HL-60 (cell line): ENCODE measurements around the gene RAP1A.
"Not testable (repeated sequence)": the region's sequence is repeated elsewhere in the genome, so short reads cannot be mapped to it uniquely, and the experiment has no call there.

ENCODE experiments used
- DNase-seq, 2 experiments: peaks; one replicate each; pipeline ENCODE4 v3.0.0-alpha.2; 2010 to 2020; ENCODE audit warnings: low read depth in 1 of 2, low spot score in 1 of 2
- H3K27ac ChIP-seq: fragments of 250-450 bp; sonication (Bioruptor Pico); replicated peaks from 2 replicates; pipeline ENCODE4 v1.5.1; 2020; ENCODE audit warnings: mild to moderate bottlenecking, moderate library complexity
- H3K27me3 ChIP-seq: fragments of 250-450 bp; sonication (Bioruptor Pico); 2 replicates; pipeline ENCODE4 v1.5.1; 2021; ENCODE audit warnings: mild to moderate bottlenecking, moderate library complexity; ENCODE audit not compliant: insufficient read depth, poor library complexity, severe bottlenecking
- H3K4me3 ChIP-seq: replicated peaks from 2 replicates; pipeline ENCODE4 v1.5.1; 2011; ENCODE audit warnings: mild to moderate bottlenecking, control low read depth, low read length; ENCODE audit not compliant: insufficient read depth
- GABPA ChIP-seq: IDR thresholded peaks from 2 replicates; pipeline ENCODE4 v1.6.1; 2012; ENCODE audit warnings: low read depth
- POLR2AphosphoS5 ChIP-seq: IDR thresholded peaks from 2 replicates; pipeline ENCODE4 v1.6.1; 2012; ENCODE audit warnings: low read depth
- SPI1 ChIP-seq: IDR thresholded peaks from 2 replicates; pipeline ENCODE4 v1.6.1; 2012; ENCODE audit warnings: low read depth, mild to moderate bottlenecking, borderline replicate concordance
- TF ChIP-seq, protein P1 (sequence below): IDR thresholded peaks from one replicate; pipeline ENCODE4 v1.5.1; 2011; ENCODE audit warnings: low read length, control low read depth, inconsistent platforms; ENCODE audit not compliant: insufficient read depth
- TF ChIP-seq, protein P2 (sequence below): IDR thresholded peaks from 2 replicates; pipeline ENCODE4 v1.6.1; 2012; ENCODE audit warnings: low read depth; ENCODE audit not compliant: insufficient replicate concordance

Gene RAP1A

DNA sequence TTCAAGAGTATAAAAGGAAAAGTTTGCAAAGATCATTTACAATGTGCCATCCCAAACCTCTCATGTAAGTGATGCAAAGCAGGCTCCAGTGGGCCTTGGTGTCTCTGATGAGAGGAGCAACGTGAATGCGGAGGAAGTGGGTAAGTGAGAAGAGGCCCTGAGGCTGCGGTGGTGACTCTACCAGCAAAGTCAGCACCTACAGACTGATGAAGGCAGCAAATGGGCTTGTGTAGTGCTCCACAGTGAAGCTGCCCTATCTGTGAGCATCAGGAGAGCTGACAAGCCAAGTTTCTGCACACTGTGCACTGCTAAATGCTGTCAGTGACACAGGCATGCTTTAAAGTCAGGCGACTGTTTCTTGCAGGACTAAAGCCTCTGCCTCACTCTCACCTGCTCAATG, 15.6 kb upstream of the RAP1A start:
- Histone ChIP-seq H3K27me3 (no peaks in the 10 kb centered on the region), H3K4me3 (no peak overlapping the region), H3K27ac (no peak overlapping the region)
- peak in 1 of 2 experiments; percentile 19 for DNase-seq
- TF ChIP-seq, protein P1, sequence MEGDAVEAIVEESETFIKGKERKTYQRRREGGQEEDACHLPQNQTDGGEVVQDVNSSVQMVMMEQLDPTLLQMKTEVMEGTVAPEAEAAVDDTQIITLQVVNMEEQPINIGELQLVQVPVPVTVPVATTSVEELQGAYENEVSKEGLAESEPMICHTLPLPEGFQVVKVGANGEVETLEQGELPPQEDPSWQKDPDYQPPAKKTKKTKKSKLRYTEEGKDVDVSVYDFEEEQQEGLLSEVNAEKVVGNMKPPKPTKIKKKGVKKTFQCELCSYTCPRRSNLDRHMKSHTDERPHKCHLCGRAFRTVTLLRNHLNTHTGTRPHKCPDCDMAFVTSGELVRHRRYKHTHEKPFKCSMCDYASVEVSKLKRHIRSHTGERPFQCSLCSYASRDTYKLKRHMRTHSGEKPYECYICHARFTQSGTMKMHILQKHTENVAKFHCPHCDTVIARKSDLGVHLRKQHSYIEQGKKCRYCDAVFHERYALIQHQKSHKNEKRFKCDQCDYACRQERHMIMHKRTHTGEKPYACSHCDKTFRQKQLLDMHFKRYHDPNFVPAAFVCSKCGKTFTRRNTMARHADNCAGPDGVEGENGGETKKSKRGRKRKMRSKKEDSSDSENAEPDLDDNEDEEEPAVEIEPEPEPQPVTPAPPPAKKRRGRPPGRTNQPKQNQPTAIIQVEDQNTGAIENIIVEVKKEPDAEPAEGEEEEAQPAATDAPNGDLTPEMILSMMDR, result no peak
- TF ChIP-seq SPI1 (no peak), GABPA (no peak), POLR2AphosphoS5 (no peak)
- TF ChIP-seq, protein P2, sequence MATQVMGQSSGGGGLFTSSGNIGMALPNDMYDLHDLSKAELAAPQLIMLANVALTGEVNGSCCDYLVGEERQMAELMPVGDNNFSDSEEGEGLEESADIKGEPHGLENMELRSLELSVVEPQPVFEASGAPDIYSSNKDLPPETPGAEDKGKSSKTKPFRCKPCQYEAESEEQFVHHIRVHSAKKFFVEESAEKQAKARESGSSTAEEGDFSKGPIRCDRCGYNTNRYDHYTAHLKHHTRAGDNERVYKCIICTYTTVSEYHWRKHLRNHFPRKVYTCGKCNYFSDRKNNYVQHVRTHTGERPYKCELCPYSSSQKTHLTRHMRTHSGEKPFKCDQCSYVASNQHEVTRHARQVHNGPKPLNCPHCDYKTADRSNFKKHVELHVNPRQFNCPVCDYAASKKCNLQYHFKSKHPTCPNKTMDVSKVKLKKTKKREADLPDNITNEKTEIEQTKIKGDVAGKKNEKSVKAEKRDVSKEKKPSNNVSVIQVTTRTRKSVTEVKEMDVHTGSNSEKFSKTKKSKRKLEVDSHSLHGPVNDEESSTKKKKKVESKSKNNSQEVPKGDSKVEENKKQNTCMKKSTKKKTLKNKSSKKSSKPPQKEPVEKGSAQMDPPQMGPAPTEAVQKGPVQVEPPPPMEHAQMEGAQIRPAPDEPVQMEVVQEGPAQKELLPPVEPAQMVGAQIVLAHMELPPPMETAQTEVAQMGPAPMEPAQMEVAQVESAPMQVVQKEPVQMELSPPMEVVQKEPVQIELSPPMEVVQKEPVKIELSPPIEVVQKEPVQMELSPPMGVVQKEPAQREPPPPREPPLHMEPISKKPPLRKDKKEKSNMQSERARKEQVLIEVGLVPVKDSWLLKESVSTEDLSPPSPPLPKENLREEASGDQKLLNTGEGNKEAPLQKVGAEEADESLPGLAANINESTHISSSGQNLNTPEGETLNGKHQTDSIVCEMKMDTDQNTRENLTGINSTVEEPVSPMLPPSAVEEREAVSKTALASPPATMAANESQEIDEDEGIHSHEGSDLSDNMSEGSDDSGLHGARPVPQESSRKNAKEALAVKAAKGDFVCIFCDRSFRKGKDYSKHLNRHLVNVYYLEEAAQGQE, result no peak

DNA sequence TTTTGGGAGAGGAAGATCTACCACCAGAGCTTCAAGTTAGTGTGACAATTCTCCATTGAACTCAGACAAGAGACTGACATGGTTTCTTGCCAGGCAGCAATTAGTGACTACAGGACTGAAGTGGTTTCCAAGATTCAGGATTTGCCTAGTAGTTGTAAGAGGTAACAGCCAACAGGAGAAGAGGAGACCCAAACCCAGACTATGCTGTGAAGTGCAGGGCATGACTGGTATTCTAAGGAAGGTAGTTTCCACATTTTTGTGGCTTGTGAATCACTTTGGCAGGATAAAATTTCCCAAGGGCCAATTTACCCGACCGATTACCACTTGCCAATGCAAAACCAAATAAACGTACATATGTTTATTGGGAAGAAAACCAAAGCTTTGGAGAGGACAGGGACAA, 14.7 kb upstream of the RAP1A start:
- Histone ChIP-seq H3K27ac (no peak overlapping the region), H3K27me3 (no peaks in the 10 kb centered on the region), H3K4me3 (no peak overlapping the region)
- TF ChIP-seq, protein P1, result no peak
- TF ChIP-seq, protein P2, result no peak
- TF ChIP-seq GABPA, result no peak
- TF ChIP-seq SPI1, result no peak
- no peak for TF ChIP-seq POLR2AphosphoS5
- no peak for DNase-seq

DNA sequence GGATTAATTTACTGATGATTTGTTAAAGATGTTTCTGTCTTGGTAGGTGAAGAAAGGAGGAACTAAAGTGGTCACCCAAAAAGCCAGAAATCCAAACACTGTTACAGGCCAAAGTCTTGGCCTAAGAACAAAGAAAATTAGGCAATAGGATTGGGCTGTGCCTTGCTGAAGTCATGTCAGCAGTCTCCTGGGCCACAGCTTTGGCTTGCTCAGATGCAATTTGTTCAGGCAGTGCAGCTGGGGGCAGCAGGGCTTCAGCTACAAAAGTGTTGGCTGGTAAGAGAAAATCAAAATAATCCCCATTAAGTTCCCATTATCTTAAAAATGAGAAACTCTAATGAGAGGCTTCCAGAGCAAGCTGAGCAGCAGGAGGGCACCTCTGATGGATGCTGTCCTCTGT, 14.0 kb upstream of the RAP1A start:
- TF ChIP-seq GABPA (no peak), SPI1 (no peak), POLR2AphosphoS5 (no peak)
- TF ChIP-seq, protein P2, result no peak
- TF ChIP-seq, protein P1, result no peak
- peak in 1 of 2 experiments; percentile 33 for DNase-seq
- H3K4me3 ChIP-seq, result no peak overlapping the region
- H3K27me3 ChIP-seq, result no peaks in the 10 kb centered on the region
- no peak overlapping the region for H3K27ac ChIP-seq

DNA sequence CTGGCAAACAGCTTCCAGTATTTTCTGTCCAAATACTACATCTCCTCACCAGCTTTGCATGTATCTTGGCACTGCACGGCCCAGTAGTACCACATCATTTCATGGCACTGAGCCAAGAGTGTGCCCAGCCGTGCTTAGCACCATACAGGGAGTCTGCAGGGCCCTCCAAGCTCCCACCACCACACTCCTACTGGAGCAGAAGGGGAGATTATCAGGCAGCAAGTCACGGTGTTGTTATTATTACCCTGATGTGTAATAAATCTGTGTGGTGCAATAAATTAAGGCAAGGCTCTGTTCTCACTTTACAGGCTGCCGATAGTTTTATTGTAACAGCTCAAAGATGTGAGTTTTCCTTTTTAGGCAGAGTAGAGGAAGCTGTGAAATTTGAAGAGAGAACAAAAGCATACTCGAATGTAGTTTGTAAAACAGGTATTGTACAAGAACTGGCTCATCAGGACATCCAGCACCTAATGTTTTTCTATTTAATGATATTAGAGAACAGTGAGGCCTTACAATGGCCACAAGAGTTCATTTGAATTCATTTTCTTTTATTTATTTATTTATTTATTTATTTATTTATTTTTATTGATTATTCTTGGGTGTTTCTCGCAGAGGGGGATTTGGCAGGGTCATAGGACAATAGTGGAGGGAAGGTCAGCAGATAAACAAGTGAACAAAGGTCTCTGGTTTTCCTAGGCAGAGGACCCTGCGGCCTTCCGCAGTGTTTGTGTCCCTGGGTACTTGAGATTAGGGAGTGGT, 13.0 kb upstream of the RAP1A start:
- not testable (repeated sequence) for H3K27ac ChIP-seq, DNase-seq, H3K4me3 ChIP-seq, H3K27me3 ChIP-seq

DNA sequence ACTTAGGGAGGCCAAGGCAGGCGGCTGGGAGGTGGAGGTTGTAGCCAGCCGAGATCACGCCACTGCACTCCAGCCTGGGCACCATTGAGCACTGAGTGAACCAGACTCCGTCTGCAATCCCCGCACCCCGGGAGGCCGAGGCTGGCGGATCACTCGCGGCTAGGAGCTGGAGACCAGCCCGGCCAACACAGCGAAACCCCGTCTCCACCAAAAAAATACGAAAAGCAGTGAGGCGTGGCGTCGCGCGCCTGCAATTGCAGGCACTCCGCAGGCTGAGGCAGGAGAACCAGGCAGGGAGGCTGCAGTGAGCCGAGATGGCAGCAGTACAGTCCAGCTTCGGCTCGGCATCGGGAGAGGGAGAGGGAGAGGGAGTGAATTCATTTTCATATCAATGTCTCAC, 11.1 kb upstream of the RAP1A start:
- H3K27me3 ChIP-seq, DNase-seq, H3K27ac ChIP-seq, H3K4me3 ChIP-seq: not testable (repeated sequence)
